Motor neuron (in vitro differentiated cells): ENCODE data around the gene MPP1. TPM values are rescaled to one million over a fixed set of nuclear protein-coding genes. Genes with fewer than 3 reads are reported as not detected.

Source experiments
- ATAC-seq, 8 experiments: fragments of 200-7000 bp; cut with Tn5 transposase; replicated peaks in 6 of 8; 2 replicates each; pipeline ENCODE4 v1.8.0; 2021; ENCODE audit warnings: mild to moderate bottlenecking in 8 of 8, moderate library complexity in 8 of 8
- H3K27ac ChIP-seq, 2 donors: fragments of 250-450 bp; sonication (Bioruptor Pico); 2 replicates each; pipeline ENCODE4 v1.9.0; 2021; ENCODE audit warnings: antibody characterized with exemption in 2 of 2, mild to moderate bottlenecking in 2 of 2, moderate library complexity in 1 of 2
- H3K4me1 ChIP-seq, 2 donors: fragments of 250-450 bp; sonication (Bioruptor Pico); replicated peaks in 1 of 2; 2 replicates each; pipeline ENCODE4 v1.6.1; 2021; ENCODE audit warnings: antibody characterized with exemption in 2 of 2, mild to moderate bottlenecking in 2 of 2, moderate library complexity in 1 of 2
- H3K4me3 ChIP-seq, 5 donors: fragments of 250-450 bp; sonication (Bioruptor Pico); 2 replicates each; pipeline ENCODE4 v1.9.0; 2021; ENCODE audit warnings: antibody characterized with exemption in 5 of 5, mild to moderate bottlenecking in 5 of 5, moderate library complexity in 4 of 5
- WGBS, 10 experiments: fragments of 450-650 bp; shearing (Covaris generic); methylation state at CpG; one replicate each; pipeline ENCODE4 v1.0.0; 2022; 5-methylcytosine and 5-hydroxymethylcytosine counted together
- in situ Hi-C, 9 experiments: fragments of 400-800 bp; cut with MboI; loops; one replicate each; pipeline ENCODE4 v1.15.0; 2021; ENCODE audit warnings: low sequenced_read_pairs in 9 of 9, low pct_unique_long_range_greater_than_20kb in 2 of 9; ENCODE audit not compliant: unreplicated experiment in 9 of 9
- total RNA-seq, 8 experiments: library from RNA; unstranded; fragments of 300-600 nt; gene quantifications; 2 replicates each; pipeline versions ENCODE4 v1.2.3 to v1.2.4, GENCODE V29; 2022

Gene MPP1
- total RNA-seq, 8 experiments from 2014 or later: 3.9 to 12.4 (median 8.6) TPM

DNA sequence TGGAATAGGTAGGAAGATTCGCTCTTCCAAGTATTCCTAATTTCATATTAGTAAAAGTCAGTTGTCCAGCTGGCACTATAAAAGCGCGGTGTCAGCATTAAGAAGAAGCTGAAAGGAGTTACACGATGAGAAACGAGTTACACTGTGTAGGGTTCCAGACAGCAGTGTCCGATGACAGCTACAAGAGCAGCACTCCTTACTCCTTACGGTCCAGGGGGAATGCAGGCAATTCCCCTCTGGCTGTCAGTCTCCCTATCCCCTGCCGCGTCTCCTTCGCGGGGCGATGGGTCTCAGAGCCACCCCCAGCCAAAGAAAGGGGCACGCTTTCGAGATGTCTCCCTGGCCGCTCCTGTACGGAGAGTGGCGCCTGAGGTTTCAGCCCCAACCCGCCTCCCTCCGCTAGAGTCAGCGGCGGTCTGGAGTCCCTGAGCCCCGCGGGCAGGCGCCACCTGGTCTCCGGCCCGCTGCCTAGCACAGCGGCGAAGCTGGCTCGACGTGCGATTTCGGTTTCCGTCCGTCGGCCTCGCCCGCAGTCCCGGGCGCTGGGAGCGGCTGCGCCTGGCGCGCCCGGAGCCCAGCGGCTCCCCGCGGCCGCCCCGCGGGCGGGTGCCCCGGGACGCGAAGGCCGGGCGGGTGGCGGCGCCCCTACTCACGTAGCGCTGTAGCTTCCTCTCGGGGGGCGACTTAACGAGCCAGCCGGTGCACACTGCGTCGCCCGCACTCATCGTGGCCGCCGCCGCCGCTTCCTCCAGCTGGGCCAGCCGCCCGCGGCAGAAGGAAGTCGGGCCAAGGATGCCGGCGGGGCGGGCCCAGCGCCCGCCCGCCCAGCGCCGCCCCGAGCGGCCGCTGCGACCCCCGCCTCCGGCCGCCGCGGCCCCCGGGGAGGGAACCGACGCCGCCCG, 54.7 kb downstream of the MPP1 start, which contains the start of gene GAB3:
Gene GAB3 (minus strand): TSS at position 777 of the 902 bp plus-strand sequence. CDS start 52 bp downstream, at position 725.
- ATAC-seq: peak; percentile 54 to 76 (median 68)
- Histone ChIP-seq H3K4me1 (no peaks in the 10 kb centered on the region), H3K27ac (no peak within 1 kb of the TSS), H3K4me3 (peak within 1 kb of the TSS; percentile 20 to 23 (median 21))
- in situ Hi-C loops: no loop called here
- 25 to 80% (median 40%) methylated on average over 1 to 12 of the region's 98 CpGs; no CpG with 5 or more reads in 7 of the 10 experiments for WGBS, 10 experiments

DNA sequence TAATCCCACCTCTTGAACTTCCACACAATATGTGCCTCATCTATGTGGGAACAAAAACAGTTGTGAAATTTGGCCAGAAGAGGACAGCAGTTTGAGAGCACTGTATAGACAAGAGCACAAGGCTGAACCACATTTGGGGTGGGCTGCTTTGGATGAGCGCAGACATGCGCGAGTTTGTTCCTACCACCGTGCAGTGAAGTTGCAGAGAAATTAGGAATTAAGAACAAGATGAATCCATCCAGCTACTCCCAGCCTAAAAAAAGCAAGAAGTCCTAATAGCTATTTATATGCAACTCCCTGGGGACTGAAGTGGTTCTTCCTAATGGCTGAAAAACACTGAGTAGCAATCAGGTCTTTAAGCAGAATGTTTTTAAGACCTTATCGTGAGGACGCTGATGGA, 55.4 kb downstream of the MPP1 start:
- in situ Hi-C loops: no loop called here
- Histone ChIP-seq H3K27ac (no peak overlapping the region), H3K4me1 (no peaks in the 10 kb centered on the region), H3K4me3 (no peak overlapping the region)
- WGBS, 10 experiments: 0 to 80% (median 30%) methylated on average over 2 to 4 of the region's 6 CpGs; no CpG with 5 or more reads in 5 of the 10 experiments
- ATAC-seq: peak in 2 of 8 experiments; percentile 4 to 24

DNA sequence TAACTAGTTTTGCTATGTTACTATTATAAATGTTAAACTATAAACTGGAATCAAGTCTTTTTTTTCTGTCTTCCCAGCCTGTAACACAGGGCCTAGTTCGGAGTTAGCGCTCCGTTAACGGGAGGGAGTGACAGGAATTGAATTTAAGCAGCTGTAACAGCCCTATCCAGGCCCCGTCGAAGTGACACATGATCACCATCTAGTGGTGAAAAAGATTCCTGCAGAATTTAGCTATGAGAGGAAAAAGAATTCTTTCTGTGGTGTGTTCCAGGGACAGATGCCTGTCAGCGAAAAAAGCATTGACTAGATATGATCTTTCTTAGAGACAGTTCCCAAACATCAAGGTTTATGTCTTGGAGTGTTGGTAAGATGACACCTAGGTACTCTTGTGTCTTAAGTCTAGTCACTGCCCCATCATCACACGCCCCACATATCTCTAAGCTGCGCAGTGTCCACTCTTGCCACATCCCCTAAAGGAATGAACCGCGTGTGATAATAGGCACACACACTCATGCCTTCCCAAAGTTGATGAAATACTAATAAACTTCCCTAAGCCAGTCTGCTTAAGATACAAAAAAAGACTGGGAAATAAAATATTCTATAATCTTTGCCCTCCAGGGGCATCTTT, 56.5 kb downstream of the MPP1 start:
- WGBS, 10 experiments: 0 to 83% (median 8%) methylated on average over 2 to 7 of the region's 11 CpGs; no CpG with 5 or more reads in 1 of the 10 experiments
- ATAC-seq: peak; percentile 47 to 68 (median 54)
- H3K27ac ChIP-seq: no peak overlapping the region
- no peak overlapping the region for H3K4me3 ChIP-seq
- in situ Hi-C loops: no loop called here
- no peaks in the 10 kb centered on the region for H3K4me1 ChIP-seq

DNA sequence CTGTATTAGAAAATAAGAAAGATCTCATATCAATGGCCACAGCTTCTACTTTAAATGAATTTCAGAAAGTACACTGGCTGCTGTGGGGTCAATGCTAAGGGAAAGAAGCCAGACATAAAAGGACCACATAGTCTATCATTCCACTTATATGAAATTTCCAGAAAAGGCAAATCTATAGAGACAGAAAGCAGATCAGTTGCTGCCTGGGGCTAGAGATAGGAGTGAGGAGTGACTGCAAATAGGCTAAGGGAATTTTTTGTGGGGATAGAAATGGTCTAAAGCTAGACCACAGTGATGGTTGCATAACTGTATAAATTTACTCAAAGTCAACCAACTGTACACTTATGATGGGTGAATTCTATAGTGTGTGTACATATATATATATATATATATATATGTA, 62.7 kb downstream of the MPP1 start:
- Histone ChIP-seq H3K4me3 (no peak overlapping the region), H3K4me1 (no peaks in the 10 kb centered on the region), H3K27ac (no peak overlapping the region)
- in situ Hi-C loops: no loop called here
- no peak for ATAC-seq

DNA sequence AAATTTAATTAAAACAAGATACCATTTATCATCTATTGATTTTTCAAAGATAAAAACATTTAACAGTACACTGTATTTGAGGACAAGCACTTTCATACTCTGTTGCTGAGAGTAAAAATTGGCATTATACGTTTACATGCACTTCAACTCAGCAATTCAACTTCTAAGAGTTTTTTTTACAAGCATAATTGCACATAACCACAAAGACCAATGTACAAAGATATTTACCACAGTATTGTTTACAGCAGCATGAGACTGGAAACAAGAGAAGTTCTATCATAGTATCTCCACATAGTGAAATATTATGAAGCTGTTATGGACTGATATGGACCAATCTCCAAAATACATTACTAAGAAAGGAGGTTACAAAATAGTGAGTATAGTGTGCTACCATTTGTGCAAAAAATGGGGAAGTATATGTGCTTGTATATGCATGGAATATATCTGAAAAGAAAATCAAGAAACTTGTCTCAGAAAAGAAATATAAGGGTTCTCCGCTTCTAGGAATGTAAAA, 65.3 kb downstream of the MPP1 start:
- no peak for ATAC-seq
- WGBS, 10 experiments: 40 to 100% (median 67%) methylated on average over 1 to 2 of the region's 2 CpGs; no CpG with 5 or more reads in 4 of the 10 experiments
- Histone ChIP-seq H3K4me1 (no peaks in the 10 kb centered on the region), H3K4me3 (no peak overlapping the region), H3K27ac (no peak overlapping the region)
- in situ Hi-C loops: no loop called here

DNA sequence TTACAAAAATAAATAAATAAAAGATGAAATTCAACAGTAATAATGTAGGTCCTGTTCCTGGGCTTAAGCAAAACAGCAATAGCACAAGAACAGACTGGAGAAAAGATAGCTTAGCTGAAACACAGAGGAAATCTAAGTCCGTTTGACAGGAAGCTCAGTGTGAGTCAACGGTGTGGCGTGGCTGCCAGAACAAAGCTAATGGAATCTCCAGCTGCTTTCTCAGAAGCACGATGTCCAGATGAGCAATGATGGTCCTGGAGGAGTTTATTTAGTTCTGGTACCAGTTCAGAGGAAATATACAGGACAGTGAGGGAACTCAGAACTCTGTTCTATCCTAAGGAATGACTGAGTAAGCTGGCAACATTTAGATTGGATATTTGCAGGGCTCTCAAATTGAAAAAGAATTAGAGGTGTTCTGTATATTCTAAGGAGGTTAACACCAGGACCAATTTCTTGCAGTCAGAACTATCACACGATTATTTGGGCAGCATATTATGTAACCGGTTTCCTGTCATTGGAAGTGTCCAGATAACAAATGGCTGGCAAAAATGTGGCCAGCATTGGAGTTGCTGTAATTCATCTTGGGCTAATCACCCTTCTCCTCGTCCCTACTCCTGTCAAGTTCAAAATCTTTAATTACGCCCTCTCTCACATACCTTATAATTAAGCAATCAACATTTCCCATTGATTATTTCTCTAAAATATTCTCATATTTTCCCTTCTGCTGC, 67.1 kb downstream of the MPP1 start:
- 0 to 100% (median 40%) methylated on average over 1 to 6 of the region's 8 CpGs; no CpG with 5 or more reads in 1 of the 10 experiments for WGBS, 10 experiments
- in situ Hi-C loops: no loop called here
- Histone ChIP-seq H3K4me1 (no peaks in the 10 kb centered on the region), H3K27ac (no peak overlapping the region), H3K4me3 (no peak overlapping the region)
- ATAC-seq: peak in 2 of 8 experiments; percentile 58 to 75

DNA sequence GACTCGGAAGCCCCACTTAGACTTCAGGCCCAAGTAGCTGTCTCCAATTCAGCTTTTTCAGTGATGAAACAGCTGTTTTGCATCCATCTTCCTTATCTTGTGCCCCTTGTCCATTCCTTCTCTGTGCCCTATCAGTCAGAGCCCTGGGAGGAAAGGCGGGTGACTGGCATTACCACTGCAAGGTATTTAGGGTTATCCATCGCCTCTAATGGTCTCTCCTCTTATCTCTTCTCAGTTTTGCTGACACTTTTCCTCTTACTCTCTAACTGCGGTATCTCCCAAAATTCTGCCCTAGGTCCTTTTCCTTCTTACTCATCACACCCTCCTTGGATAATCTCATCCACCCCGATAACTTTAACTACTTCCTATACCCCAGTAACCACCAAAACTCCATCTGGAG, 68.1 kb downstream of the MPP1 start:
- no peak for ATAC-seq
- in situ Hi-C loops: no loop called here
- WGBS, 10 experiments: 48 to 100% (median 80%) methylated on average over 1 to 5 of the region's 5 CpGs; no CpG with 5 or more reads in 5 of the 10 experiments
- no peak overlapping the region for H3K4me3 ChIP-seq
- H3K27ac ChIP-seq: no peak overlapping the region
- no peaks in the 10 kb centered on the region for H3K4me1 ChIP-seq

DNA sequence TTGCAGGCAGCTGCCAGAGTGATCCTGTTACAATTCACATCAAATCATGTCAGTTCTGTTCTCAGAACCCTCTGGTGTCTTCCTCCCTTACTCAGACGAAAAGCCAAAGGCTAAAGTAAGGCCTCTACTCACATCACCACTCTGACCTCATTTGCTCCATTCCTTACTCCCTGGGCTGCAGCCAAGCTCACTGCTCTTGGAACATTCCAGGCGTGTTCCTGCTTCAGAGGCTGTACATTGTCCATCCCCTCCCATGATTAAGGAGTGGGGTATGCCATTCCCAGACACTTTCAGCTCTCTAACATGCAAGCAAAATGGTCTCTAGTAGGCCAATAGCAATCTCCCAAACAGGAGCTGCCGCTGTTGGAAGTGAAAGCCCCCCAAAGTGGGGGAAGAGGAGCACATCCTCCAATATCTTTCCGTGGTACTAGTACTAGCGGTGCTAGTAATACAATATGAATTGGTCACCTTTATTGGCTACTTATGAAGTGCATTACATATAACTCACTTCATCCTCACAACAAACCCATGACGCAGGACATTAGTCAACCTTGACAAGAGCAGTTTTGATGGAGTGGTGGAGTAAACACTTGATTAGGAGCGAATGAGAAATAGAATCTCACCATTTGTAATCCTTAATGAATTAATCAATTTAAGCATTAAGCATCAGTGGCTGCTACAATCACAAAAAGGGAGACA, 69.4 kb downstream of the MPP1 start:
- Histone ChIP-seq H3K27ac (no peak overlapping the region), H3K4me1 (no peaks in the 10 kb centered on the region), H3K4me3 (no peak overlapping the region)
- peak in 2 of 8 experiments; percentile 14 to 37 for ATAC-seq
- WGBS, 10 experiments: 40 to 100% (median 71%) methylated on average over 1 to 3 of the region's 7 CpGs; no CpG with 5 or more reads in 6 of the 10 experiments
- in situ Hi-C loops: no loop called here

DNA sequence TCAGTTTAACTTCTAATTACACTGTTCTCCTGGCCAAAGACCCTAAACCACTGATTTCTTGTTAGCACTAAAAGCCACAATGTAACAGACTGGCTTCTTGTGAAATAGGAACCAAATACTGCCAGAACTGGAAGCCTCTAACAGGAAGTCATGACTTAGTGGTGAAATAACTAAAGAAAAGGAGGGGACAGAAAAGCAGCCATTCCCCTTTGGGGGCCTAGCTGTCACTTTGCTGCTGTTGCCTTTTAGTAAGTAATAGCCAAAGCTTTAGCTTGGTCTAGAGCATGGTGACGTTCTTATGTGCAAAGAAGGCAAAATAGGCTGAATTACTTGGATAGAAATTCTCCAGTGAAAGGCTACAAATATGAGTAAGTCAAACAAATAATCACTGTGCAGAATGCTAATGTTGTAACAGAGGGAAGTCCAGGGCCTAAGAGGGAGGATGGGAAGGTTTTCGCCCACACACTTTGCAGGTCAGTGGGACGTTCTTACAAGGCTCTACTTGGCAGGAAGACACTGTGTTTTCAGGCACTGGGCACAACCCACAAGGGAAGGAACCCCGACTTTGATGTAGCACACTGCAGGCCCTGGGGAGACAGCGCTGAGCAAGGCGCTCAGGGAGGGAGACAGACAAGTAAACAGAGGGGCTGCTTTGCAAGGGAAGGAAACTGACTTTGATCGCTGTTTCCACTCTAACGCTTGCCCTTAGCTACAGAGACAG, 71.1 kb downstream of the MPP1 start:
- ATAC-seq: peak in 3 of 8 experiments; percentile 4 to 13 (median 7)
- Histone ChIP-seq H3K4me3 (no peak overlapping the region), H3K27ac (no peak overlapping the region), H3K4me1 (no peaks in the 10 kb centered on the region)
- 0 to 60% (median 42%) methylated on average over 1 to 7 of the region's 8 CpGs; no CpG with 5 or more reads in 7 of the 10 experiments for WGBS, 10 experiments
- in situ Hi-C loops: no loop called here

DNA sequence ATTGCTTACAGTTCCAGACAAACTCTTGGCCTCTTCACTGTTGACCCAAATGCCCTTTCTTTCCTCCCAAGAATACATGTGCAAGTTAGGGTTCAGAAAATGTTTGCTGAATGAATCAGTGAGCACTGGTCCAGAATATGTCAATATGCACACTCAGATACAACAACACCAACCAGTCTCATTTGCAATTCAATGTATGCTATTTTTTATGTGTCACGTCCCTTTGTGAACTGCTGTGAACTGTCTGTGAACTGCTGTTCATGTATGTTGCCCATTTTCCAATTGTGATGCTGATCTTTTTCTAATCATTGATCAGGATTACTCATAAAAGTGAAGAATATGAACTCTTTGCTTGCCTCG, 72.2 kb downstream of the MPP1 start:
- H3K4me3 ChIP-seq: no peak overlapping the region
- in situ Hi-C loops: no loop called here
- no peaks in the 10 kb centered on the region for H3K4me1 ChIP-seq
- peak in 3 of 8 experiments; percentile 73 to 85 (median 73) for ATAC-seq
- 0 to 71% (median 24%) methylated on average over 1 to 2 of the region's 2 CpGs; no CpG with 5 or more reads in 5 of the 10 experiments for WGBS, 10 experiments
- no peak overlapping the region for H3K27ac ChIP-seq

DNA sequence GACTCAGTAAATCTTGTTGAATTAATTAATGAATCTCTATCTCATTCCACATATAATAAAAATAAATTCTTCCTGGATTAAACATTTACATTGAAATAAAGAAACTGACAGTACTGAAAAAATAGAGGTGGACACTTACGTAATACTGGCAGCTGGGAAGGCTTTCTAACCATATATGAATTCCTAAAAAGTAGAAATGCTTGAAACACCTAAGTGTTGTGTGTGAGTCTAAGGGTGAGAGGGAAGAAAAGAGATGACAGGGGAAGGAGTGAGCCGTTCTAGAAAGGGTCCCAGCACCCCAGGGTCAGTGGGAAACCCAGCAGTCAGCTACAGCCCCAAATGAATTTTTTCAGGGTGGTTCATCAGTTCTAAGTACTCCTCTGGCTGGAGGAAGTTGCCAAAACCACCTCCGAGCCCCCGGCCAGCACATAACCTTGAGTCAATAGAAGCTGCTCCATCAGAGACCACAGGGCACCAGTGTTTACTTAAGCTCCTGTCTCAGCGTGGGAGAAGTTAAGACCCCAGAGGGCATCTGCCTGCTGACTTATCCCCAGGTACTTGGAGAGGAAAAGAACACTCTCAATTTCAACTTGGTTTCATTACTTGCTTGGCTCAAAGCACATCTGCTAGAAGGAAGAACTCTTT, 72.7 kb downstream of the MPP1 start:
- ATAC-seq: peak in 1 of 8 experiments; percentile 63
- no peaks in the 10 kb centered on the region for H3K4me1 ChIP-seq
- no peak overlapping the region for H3K27ac ChIP-seq
- no peak overlapping the region for H3K4me3 ChIP-seq
- in situ Hi-C loops: no loop called here
- 29 to 100% (median 69%) methylated on average over 1 to 2 of the region's 5 CpGs; no CpG with 5 or more reads in 6 of the 10 experiments for WGBS, 10 experiments
